ENCODE data around the gene GABRE. TPM values are rescaled to one million over a fixed set of nuclear protein-coding genes. Genes with fewer than 3 reads are reported as not detected.
"Not testable (repeated sequence)": the region's sequence is repeated elsewhere in the genome, so short reads cannot be mapped to it uniquely, and the experiment has no call there.

GABRE gene
- polyA plus RNA-seq, 1 donor from 2014 or later = 0.10 TPM

DNA sequence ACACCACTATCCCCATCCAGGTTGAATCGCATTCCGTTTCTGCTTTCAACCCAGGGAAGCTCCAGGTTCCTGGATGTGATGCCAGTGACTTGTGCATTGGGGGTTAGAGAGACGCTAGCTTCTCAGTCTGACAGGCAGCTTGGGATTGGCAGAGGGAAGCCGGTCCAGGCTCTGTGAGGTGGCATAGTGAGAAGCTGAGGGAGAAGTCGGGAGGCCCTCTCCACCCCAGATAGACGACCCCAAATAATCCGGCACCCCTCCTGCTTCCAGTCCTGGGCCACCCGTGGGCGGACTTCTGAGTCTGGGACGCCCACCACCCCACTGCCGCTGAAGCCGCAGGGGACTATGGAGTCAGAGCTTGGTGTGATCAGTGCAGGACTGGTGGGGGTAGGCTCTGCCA lies 54.4 kb downstream of the GABRE start:
- Histone ChIP-seq H3F3A (ENCODE audit: insufficient read depth, low read length, poor library complexity, severe bottlenecking) (no peaks in the 10 kb centered on the region), H3K36me3 (ENCODE audit: insufficient read depth, low read length) (no peaks in the 10 kb centered on the region), H3K4me2 (ENCODE audit: low read length) (no peak overlapping the region), H4K20me1 (ENCODE audit: insufficient read depth) (no peaks in the 10 kb centered on the region), H3K27me3 (ENCODE audit: insufficient read depth, low read depth, low read length) (no peaks in the 10 kb centered on the region), H3K79me2 (replicated peaks; ENCODE audit: insufficient read depth, low read length) (no peaks in the 10 kb centered on the region), H3K9me2 (ENCODE audit: insufficient read depth, low read length) (no peaks in the 10 kb centered on the region), H3K4me3 (ENCODE audit: low read length) (no peak overlapping the region), H3K27ac (ENCODE audit: low read length) (no peak overlapping the region), H3K9me3 (ENCODE audit: low read length) (no peaks in the 10 kb centered on the region), H2AFZ (ENCODE audit: low read depth, low read length) (no peak overlapping the region), H3K9ac (ENCODE audit: low read length) (no peak overlapping the region)
- no peak for TF ChIP-seq POLR2AphosphoS5 (IDR thresholded peaks at IDR 0.05)
- TF ChIP-seq TAF1 (IDR thresholded peaks at IDR 0.05; ENCODE audit: low read depth) = no peak
- TF ChIP-seq, protein P1, sequence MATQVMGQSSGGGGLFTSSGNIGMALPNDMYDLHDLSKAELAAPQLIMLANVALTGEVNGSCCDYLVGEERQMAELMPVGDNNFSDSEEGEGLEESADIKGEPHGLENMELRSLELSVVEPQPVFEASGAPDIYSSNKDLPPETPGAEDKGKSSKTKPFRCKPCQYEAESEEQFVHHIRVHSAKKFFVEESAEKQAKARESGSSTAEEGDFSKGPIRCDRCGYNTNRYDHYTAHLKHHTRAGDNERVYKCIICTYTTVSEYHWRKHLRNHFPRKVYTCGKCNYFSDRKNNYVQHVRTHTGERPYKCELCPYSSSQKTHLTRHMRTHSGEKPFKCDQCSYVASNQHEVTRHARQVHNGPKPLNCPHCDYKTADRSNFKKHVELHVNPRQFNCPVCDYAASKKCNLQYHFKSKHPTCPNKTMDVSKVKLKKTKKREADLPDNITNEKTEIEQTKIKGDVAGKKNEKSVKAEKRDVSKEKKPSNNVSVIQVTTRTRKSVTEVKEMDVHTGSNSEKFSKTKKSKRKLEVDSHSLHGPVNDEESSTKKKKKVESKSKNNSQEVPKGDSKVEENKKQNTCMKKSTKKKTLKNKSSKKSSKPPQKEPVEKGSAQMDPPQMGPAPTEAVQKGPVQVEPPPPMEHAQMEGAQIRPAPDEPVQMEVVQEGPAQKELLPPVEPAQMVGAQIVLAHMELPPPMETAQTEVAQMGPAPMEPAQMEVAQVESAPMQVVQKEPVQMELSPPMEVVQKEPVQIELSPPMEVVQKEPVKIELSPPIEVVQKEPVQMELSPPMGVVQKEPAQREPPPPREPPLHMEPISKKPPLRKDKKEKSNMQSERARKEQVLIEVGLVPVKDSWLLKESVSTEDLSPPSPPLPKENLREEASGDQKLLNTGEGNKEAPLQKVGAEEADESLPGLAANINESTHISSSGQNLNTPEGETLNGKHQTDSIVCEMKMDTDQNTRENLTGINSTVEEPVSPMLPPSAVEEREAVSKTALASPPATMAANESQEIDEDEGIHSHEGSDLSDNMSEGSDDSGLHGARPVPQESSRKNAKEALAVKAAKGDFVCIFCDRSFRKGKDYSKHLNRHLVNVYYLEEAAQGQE (IDR thresholded peaks at IDR 0.05; ENCODE audit: borderline replicate concordance) = no peak
- no peak for TF ChIP-seq EZH2 (IDR thresholded peaks at IDR 0.05; ENCODE audit: borderline replicate concordance, insufficient read depth, low read length, poor library complexity, severe bottlenecking)
- no peak for TF ChIP-seq RAD21 (conservative IDR thresholded peaks at IDR 0.05)
- TF ChIP-seq SMC3 (conservative IDR thresholded peaks at IDR 0.05; ENCODE audit: poor library complexity) = no peak
- no peak for TF ChIP-seq EP300 (conservative IDR thresholded peaks at IDR 0.05; ENCODE audit: poor library complexity, severe bottlenecking)
- TF ChIP-seq MXI1 (conservative IDR thresholded peaks at IDR 0.05; ENCODE audit: poor library complexity, severe bottlenecking) = no peak
- TF ChIP-seq, protein P2, sequence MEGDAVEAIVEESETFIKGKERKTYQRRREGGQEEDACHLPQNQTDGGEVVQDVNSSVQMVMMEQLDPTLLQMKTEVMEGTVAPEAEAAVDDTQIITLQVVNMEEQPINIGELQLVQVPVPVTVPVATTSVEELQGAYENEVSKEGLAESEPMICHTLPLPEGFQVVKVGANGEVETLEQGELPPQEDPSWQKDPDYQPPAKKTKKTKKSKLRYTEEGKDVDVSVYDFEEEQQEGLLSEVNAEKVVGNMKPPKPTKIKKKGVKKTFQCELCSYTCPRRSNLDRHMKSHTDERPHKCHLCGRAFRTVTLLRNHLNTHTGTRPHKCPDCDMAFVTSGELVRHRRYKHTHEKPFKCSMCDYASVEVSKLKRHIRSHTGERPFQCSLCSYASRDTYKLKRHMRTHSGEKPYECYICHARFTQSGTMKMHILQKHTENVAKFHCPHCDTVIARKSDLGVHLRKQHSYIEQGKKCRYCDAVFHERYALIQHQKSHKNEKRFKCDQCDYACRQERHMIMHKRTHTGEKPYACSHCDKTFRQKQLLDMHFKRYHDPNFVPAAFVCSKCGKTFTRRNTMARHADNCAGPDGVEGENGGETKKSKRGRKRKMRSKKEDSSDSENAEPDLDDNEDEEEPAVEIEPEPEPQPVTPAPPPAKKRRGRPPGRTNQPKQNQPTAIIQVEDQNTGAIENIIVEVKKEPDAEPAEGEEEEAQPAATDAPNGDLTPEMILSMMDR (IDR thresholded peaks at IDR 0.05; ENCODE audit: poor library complexity, severe bottlenecking) = no peak

DNA sequence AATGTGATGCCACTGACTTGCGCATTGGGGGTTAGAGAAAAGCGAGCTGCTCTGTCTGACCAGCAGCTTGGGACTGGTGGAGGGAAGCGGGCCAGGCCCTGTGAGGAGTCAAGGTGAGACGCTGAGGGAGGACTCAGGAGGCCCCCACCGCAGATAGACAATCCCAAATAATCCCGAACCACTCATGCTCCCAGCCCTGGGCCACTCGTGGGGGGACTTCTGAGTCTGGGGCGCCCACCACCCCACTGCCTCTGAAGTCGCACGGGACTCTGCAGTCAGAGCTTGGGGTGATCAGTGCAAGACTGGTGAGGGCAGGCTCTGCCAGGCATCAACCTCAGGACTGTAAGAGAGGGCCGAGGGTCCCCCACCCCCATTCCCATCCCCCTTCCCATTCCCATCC lies 54.9 kb downstream of the GABRE start:
- no peak for TF ChIP-seq TAF1 (IDR thresholded peaks at IDR 0.05; ENCODE audit: low read depth)
- TF ChIP-seq, protein P2 (IDR thresholded peaks at IDR 0.05; ENCODE audit: poor library complexity, severe bottlenecking) = no peak
- no peak for TF ChIP-seq POLR2AphosphoS5 (IDR thresholded peaks at IDR 0.05)
- TF ChIP-seq MXI1 (conservative IDR thresholded peaks at IDR 0.05; ENCODE audit: poor library complexity, severe bottlenecking) = no peak
- no peak for TF ChIP-seq RAD21 (conservative IDR thresholded peaks at IDR 0.05)
- TF ChIP-seq EP300 (conservative IDR thresholded peaks at IDR 0.05; ENCODE audit: poor library complexity, severe bottlenecking) = no peak
- no peak for TF ChIP-seq SMC3 (conservative IDR thresholded peaks at IDR 0.05; ENCODE audit: poor library complexity)
- TF ChIP-seq EZH2 (IDR thresholded peaks at IDR 0.05; ENCODE audit: borderline replicate concordance, insufficient read depth, low read length, poor library complexity, severe bottlenecking) = no peak
- TF ChIP-seq, protein P1 (IDR thresholded peaks at IDR 0.05; ENCODE audit: borderline replicate concordance) = no peak
- Histone ChIP-seq H3K36me3 (ENCODE audit: insufficient read depth, low read length) (no peaks in the 10 kb centered on the region), H3K4me2 (ENCODE audit: low read length) (no peak overlapping the region), H4K20me1 (ENCODE audit: insufficient read depth) (no peaks in the 10 kb centered on the region), H3K9me2 (ENCODE audit: insufficient read depth, low read length) (no peaks in the 10 kb centered on the region), H3K4me3 (ENCODE audit: low read length) (no peak overlapping the region), H3K9ac (ENCODE audit: low read length) (no peak overlapping the region), H3K9me3 (ENCODE audit: low read length) (no peaks in the 10 kb centered on the region), H2AFZ (ENCODE audit: low read depth, low read length) (no peak overlapping the region), H3K27ac (ENCODE audit: low read length) (no peak overlapping the region), H3F3A (ENCODE audit: insufficient read depth, low read length, poor library complexity, severe bottlenecking) (no peaks in the 10 kb centered on the region), H3K79me2 (replicated peaks; ENCODE audit: insufficient read depth, low read length) (no peaks in the 10 kb centered on the region), H3K27me3 (ENCODE audit: insufficient read depth, low read depth, low read length) (no peaks in the 10 kb centered on the region)

DNA sequence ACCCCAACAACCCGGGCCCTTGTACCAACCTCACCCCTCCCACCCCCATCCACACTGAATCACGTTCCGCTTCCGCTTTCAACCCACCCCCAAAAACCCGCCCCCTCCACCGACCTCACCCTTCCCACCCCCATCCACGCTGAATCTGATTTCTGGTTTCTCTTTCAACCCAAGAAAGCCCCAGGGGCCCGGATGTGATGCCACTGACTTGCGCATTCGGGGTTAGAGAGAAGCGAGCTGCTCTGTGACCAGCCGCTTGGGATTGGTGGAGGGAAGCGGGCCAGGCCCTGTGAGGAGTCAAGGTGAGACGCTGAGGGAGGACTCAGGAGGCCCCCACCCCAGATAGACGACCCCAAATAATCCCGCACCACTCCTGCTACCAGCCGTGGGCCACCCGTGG lies 55.7 kb downstream of the GABRE start:
- H2AFZ ChIP-seq (ENCODE audit: low read depth, low read length); H3K79me2 ChIP-seq (replicated peaks; ENCODE audit: insufficient read depth, low read length); H3K27ac ChIP-seq (ENCODE audit: low read length); H4K20me1 ChIP-seq (ENCODE audit: insufficient read depth); H3K4me2 ChIP-seq (ENCODE audit: low read length); H3K9me2 ChIP-seq (ENCODE audit: insufficient read depth, low read length); H3K9ac ChIP-seq (ENCODE audit: low read length); H3K4me3 ChIP-seq (ENCODE audit: low read length); H3K36me3 ChIP-seq (ENCODE audit: insufficient read depth, low read length); H3K27me3 ChIP-seq (ENCODE audit: insufficient read depth, low read depth, low read length); H3K9me3 ChIP-seq (ENCODE audit: low read length); H3F3A ChIP-seq (ENCODE audit: insufficient read depth, low read length, poor library complexity, severe bottlenecking): not testable (repeated sequence)

All from neural cell (in vitro differentiated cells).